Activated CD4-positive, alpha-beta T cell treated with anti-CD3 and anti-CD28 coated beads, Interleukin-2, amount 10 ng/mL, durations not matched to agents 24 days and 14 days (primary cell): ENCODE results near the gene PARP1. TPM values are rescaled to one million over a fixed set of nuclear protein-coding genes. Genes with fewer than 3 reads are reported as not detected.
"Not testable (repeated sequence)": the region's sequence is repeated elsewhere in the genome, so short reads cannot be mapped to it uniquely, and the experiment has no call there.

Experiments
- DNase-seq: peaks from one replicate; pipeline ENCODE4 v3.0.0; 2022
- H3K27ac Mint-ChIP-seq: one replicate; pipeline ENCODE4 v1.8.0; 2022; ENCODE audit warnings: mild to moderate bottlenecking, mixed read lengths
- H3K27me3 Mint-ChIP-seq: one replicate; pipeline ENCODE4 v1.8.0; 2022; ENCODE audit warnings: mixed read lengths
- H3K36me3 Mint-ChIP-seq: one replicate; pipeline ENCODE4 v1.8.0; 2022; ENCODE audit warnings: low read depth, mild to moderate bottlenecking, mixed read lengths
- H3K4me1 Mint-ChIP-seq: one replicate; pipeline ENCODE4 v1.8.0; 2021; ENCODE audit warnings: mixed read lengths
- H3K4me3 Mint-ChIP-seq: one replicate; pipeline ENCODE4 v1.8.0; 2022; ENCODE audit warnings: mild to moderate bottlenecking, moderate library complexity, mixed read lengths
- H3K9me3 Mint-ChIP-seq: one replicate; pipeline ENCODE4 v1.8.0; 2021; ENCODE audit warnings: mixed read lengths
- intact Hi-C: fragments of 100-400 bp; cut with micrococcal nuclease; formaldehyde crosslinking; loops from one replicate; pipeline ENCODE4 v1.15.1; 2023
- total RNA-seq: library from RNA; stranded (reverse); gene quantifications from 2 replicates; pipeline ENCODE4 v1.2.3, GENCODE V29; 2022

Gene PARP1
- total RNA-seq, 1 donor from 2014 or later = 215 TPM

- Mint-ChIP-seq H3K4me3 (no peak overlapping the region), H3K27ac (no peak overlapping the region), H3K36me3 (peaks cover 2% of the 10 kb centered on the region), H3K27me3 (peaks cover 36% of the 10 kb centered on the region), H3K4me1 (peaks cover under 1% of the 10 kb centered on the region), H3K9me3 (peaks cover 9% of the 10 kb centered on the region)
- no peak for DNase-seq
- intact Hi-C loops = no loop called here
These were observed 30.1 kb upstream of the PARP1 start for GRCh38 chr1:226438007-226438406.

GRCh38 chr1:226436855-226437491, 29.1 kb upstream of the PARP1 start:
- intact Hi-C loops = no loop called here
- no peaks in the 10 kb centered on the region for H3K4me1 Mint-ChIP-seq
- H3K4me3 Mint-ChIP-seq = no peak overlapping the region
- H3K27me3 Mint-ChIP-seq = peaks cover 36% of the 10 kb centered on the region
- no peak for DNase-seq
- peaks cover 9% of the 10 kb centered on the region for H3K9me3 Mint-ChIP-seq
- H3K36me3 Mint-ChIP-seq = peaks cover 2% of the 10 kb centered on the region
- no peak overlapping the region for H3K27ac Mint-ChIP-seq

GRCh38 chr1:226436472-226436854, 28.6 kb upstream of the PARP1 start:
- no peak for DNase-seq
- Mint-ChIP-seq H3K4me3 (no peak overlapping the region), H3K9me3 (peaks cover 9% of the 10 kb centered on the region), H3K4me1 (no peaks in the 10 kb centered on the region), H3K36me3 (peaks cover 2% of the 10 kb centered on the region), H3K27ac (no peak overlapping the region), H3K27me3 (peaks cover 33% of the 10 kb centered on the region)
- intact Hi-C loops = no loop called here

GRCh38 chr1:226433341-226433720, 25.4 kb upstream of the PARP1 start:
- Mint-ChIP-seq H3K27ac (no peak overlapping the region), H3K36me3 (no peaks in the 10 kb centered on the region), H3K4me1 (no peaks in the 10 kb centered on the region), H3K9me3 (peaks cover 5% of the 10 kb centered on the region), H3K4me3 (no peak overlapping the region), H3K27me3 (peaks cover 16% of the 10 kb centered on the region)
- intact Hi-C loops = no loop called here
- DNase-seq = no peak

GRCh38 chr1:226432586-226433340, 24.9 kb upstream of the PARP1 start:
- H3K9me3 Mint-ChIP-seq = peaks cover 2% of the 10 kb centered on the region
- no peak for DNase-seq
- no peaks in the 10 kb centered on the region for H3K4me1 Mint-ChIP-seq
- no peak overlapping the region for H3K4me3 Mint-ChIP-seq
- no peaks in the 10 kb centered on the region for H3K36me3 Mint-ChIP-seq
- intact Hi-C loops = no loop called here
- H3K27ac Mint-ChIP-seq = no peak overlapping the region
- peaks cover 10% of the 10 kb centered on the region for H3K27me3 Mint-ChIP-seq

- H3K4me3 Mint-ChIP-seq, H3K27me3 Mint-ChIP-seq, H3K27ac Mint-ChIP-seq, intact Hi-C loops, H3K36me3 Mint-ChIP-seq, H3K9me3 Mint-ChIP-seq, H3K4me1 Mint-ChIP-seq, DNase-seq: not testable (repeated sequence)
These were observed 24.0 kb upstream of the PARP1 start for GRCh38 chr1:226431898-226432297.

GRCh38 chr1:226429858-226430715, 22.2 kb upstream of the PARP1 start:
- H3K4me1 Mint-ChIP-seq = peaks cover 12% of the 10 kb centered on the region
- H3K27me3 Mint-ChIP-seq = peaks cover 6% of the 10 kb centered on the region
- no peaks in the 10 kb centered on the region for H3K9me3 Mint-ChIP-seq
- DNase-seq = no peak
- H3K27ac Mint-ChIP-seq = no peak overlapping the region
- no peak overlapping the region for H3K4me3 Mint-ChIP-seq
- no peaks in the 10 kb centered on the region for H3K36me3 Mint-ChIP-seq
- intact Hi-C loops = no loop called here

- Mint-ChIP-seq H3K9me3 (no peaks in the 10 kb centered on the region), H3K36me3 (no peaks in the 10 kb centered on the region), H3K4me1 (peaks cover 12% of the 10 kb centered on the region), H3K27me3 (peaks cover 6% of the 10 kb centered on the region), H3K4me3 (no peak overlapping the region), H3K27ac (no peak overlapping the region)
- no peak for DNase-seq
- intact Hi-C loops = no loop called here
These were observed 21.0 kb upstream of the PARP1 start for GRCh38 chr1:226428791-226429461.

GRCh38 chr1:226428348-226428747, 20.5 kb upstream of the PARP1 start:
- no peak overlapping the region for H3K4me3 Mint-ChIP-seq
- H3K27ac Mint-ChIP-seq = no peak overlapping the region
- intact Hi-C loops = no loop called here
- no peaks in the 10 kb centered on the region for H3K36me3 Mint-ChIP-seq
- DNase-seq = no peak
- H3K4me1 Mint-ChIP-seq = peaks cover 12% of the 10 kb centered on the region
- peaks cover 6% of the 10 kb centered on the region for H3K27me3 Mint-ChIP-seq
- no peaks in the 10 kb centered on the region for H3K9me3 Mint-ChIP-seq

GRCh38 chr1:226427131-226427530, 19.2 kb upstream of the PARP1 start:
- Mint-ChIP-seq H3K27me3 (peaks cover 6% of the 10 kb centered on the region), H3K27ac (no peak overlapping the region), H3K4me1 (peaks cover 12% of the 10 kb centered on the region), H3K9me3 (no peaks in the 10 kb centered on the region), H3K4me3 (peak overlapping the region; percentile 32), H3K36me3 (no peaks in the 10 kb centered on the region)
- no peak for DNase-seq
- intact Hi-C loops = no loop called here

- H3K27me3 Mint-ChIP-seq, H3K27ac Mint-ChIP-seq, H3K9me3 Mint-ChIP-seq, H3K36me3 Mint-ChIP-seq, intact Hi-C loops, DNase-seq, H3K4me3 Mint-ChIP-seq: not testable (repeated sequence)
- H3K4me1 Mint-ChIP-seq = peaks cover 12% of the 10 kb centered on the region
These were observed 18.5 kb upstream of the PARP1 start for GRCh38 chr1:226426395-226426794.

- H3K27ac Mint-ChIP-seq = no peak overlapping the region
- peaks cover 12% of the 10 kb centered on the region for H3K27me3 Mint-ChIP-seq
- peaks cover 12% of the 10 kb centered on the region for H3K4me1 Mint-ChIP-seq
- no peaks in the 10 kb centered on the region for H3K9me3 Mint-ChIP-seq
- no peaks in the 10 kb centered on the region for H3K36me3 Mint-ChIP-seq
- intact Hi-C loops = loop anchor here (2.0 kb wide), 2 partner anchors 19 to 183 kb away; no protein-coding TSS in a partner anchor
- H3K4me3 Mint-ChIP-seq = peak overlapping the region; percentile 78
- DNase-seq = peak; percentile 80
These were observed 17.6 kb upstream of the PARP1 start for GRCh38 chr1:226425431-226426031.

- H3K36me3 Mint-ChIP-seq = no peaks in the 10 kb centered on the region
- H3K4me3 Mint-ChIP-seq = no peak overlapping the region
- H3K9me3 Mint-ChIP-seq = no peaks in the 10 kb centered on the region
- peaks cover 12% of the 10 kb centered on the region for H3K4me1 Mint-ChIP-seq
- no peak for DNase-seq
- intact Hi-C loops = loop anchor here (2.0 kb wide), 2 partner anchors 20 to 184 kb away; no protein-coding TSS in a partner anchor
- H3K27me3 Mint-ChIP-seq = peaks cover 12% of the 10 kb centered on the region
- H3K27ac Mint-ChIP-seq = no peak overlapping the region
These were observed 17.1 kb upstream of the PARP1 start for GRCh38 chr1:226425004-226425378.
